ENCODE results near the gene RPL29. TPM values are rescaled to one million over a fixed set of nuclear protein-coding genes. Genes with fewer than 3 reads are reported as not detected.

Gene RPL29
- total and polyA plus RNA-seq, 8 donors: 643 to 1,829 (median 1,063) TPM

GRCh38 chr3:51959651-51960050 lies 36.0 kb downstream of the RPL29 start:
- Histone ChIP-seq H3K4me3 (no peak overlapping the region), H3K9me3 (no peaks in the 10 kb centered on the region), H3K27me3 (no peaks in the 10 kb centered on the region), H3K27ac (no peak overlapping the region), H3K4me1 (peaks cover 0 to 8% (median 4%) of the 10 kb centered on the region in 3 donors), H3K36me3 (no peaks in the 10 kb centered on the region)
- ATAC-seq: no peak
- DNase-seq: peak in 1 of 6 donors; percentile 67
- no peak for TF ChIP-seq CTCF (IDR thresholded peaks at IDR 0.05)
- no peak for FAIRE-seq
- WGBS, 2 donors: 97 to 100% methylated on average over 7 of the region's 7 CpGs
- intact Hi-C loops (cut with DNase I): no loop called here

- Histone ChIP-seq H3K27ac (no peak overlapping the region), H3K4me3 (no peak overlapping the region), H3K27me3 (no peaks in the 10 kb centered on the region), H3K36me3 (no peaks in the 10 kb centered on the region), H3K4me1 (peaks cover 0 to 8% (median 4%) of the 10 kb centered on the region in 3 donors), H3K9me3 (no peaks in the 10 kb centered on the region)
- TF ChIP-seq CTCF (IDR thresholded peaks at IDR 0.05): no peak
- FAIRE-seq: no peak
- ATAC-seq: no peak
- intact Hi-C loops (cut with DNase I): no loop called here
- DNase-seq: peak in 2 of 6 donors; percentile 25 to 54
- WGBS, 2 donors: 95 to 96% methylated on average over 20 of the region's 20 CpGs
Observed at GRCh38 chr3:51958603-51959521, 36.8 kb downstream of the RPL29 start.

GRCh38 chr3:51957520-51958205 lies 38.0 kb downstream of the RPL29 start:
- Histone ChIP-seq H3K4me3 (no peak overlapping the region), H3K27ac (no peak overlapping the region), H3K9me3 (no peaks in the 10 kb centered on the region), H3K36me3 (no peaks in the 10 kb centered on the region), H3K4me1 (peaks cover 0 to 8% (median 4%) of the 10 kb centered on the region in 3 donors), H3K27me3 (no peaks in the 10 kb centered on the region)
- intact Hi-C loops (cut with DNase I): no loop called here
- peak in 2 of 6 donors; percentile 31 to 62 for DNase-seq
- 96 to 98% methylated on average over 14 to 15 of the region's 15 CpGs for WGBS, 2 donors
- no peak for ATAC-seq
- no peak for TF ChIP-seq CTCF (IDR thresholded peaks at IDR 0.05)
- no peak for FAIRE-seq

- DNase-seq: peak in 5 of 6 donors; percentile 58 to 88 (median 71)
- Histone ChIP-seq H3K27ac (peak overlapping the region in 3 of 4 donors; percentile 38 to 60 (median 44)), H3K36me3 (no peaks in the 10 kb centered on the region), H3K27me3 (no peaks in the 10 kb centered on the region), H3K4me1 (peaks cover 0 to 5% (median 0%) of the 10 kb centered on the region in 3 donors), H3K9me3 (no peaks in the 10 kb centered on the region), H3K4me3 (peak overlapping the region in 3 of 4 donors; percentile 7 to 46 (median 32))
- FAIRE-seq: no peak
- WGBS, 2 donors: 15% methylated on average over 95 to 97 of the region's 97 CpGs
- intact Hi-C loops (cut with DNase I): no loop called here
- peak; percentile 72 to 85 (median 78) for ATAC-seq
- peak in 2 of 4 donors; percentile 18 to 37 for TF ChIP-seq CTCF (IDR thresholded peaks at IDR 0.05)
Observed at GRCh38 chr3:51955893-51956770, 39.6 kb downstream of the RPL29 start.
